HG03565 (cell line): ENCODE measurements around the gene MSL3B.
A peak's percentile ranks its signal among the peaks of the same experiment; 100 is the strongest.
"Not testable (repeated sequence)": the region's sequence is repeated elsewhere in the genome, so short reads cannot be mapped to it uniquely, and the experiment has no call there.

Experiments
- ATAC-seq: cut with Tn5 transposase; IDR thresholded peaks from one replicate; pipeline ENCODE4 v1.9.1; 2021; ENCODE audit warnings: mild to moderate bottlenecking, moderate library complexity; ENCODE audit not compliant: unreplicated experiment

Gene MSL3B

DNA sequence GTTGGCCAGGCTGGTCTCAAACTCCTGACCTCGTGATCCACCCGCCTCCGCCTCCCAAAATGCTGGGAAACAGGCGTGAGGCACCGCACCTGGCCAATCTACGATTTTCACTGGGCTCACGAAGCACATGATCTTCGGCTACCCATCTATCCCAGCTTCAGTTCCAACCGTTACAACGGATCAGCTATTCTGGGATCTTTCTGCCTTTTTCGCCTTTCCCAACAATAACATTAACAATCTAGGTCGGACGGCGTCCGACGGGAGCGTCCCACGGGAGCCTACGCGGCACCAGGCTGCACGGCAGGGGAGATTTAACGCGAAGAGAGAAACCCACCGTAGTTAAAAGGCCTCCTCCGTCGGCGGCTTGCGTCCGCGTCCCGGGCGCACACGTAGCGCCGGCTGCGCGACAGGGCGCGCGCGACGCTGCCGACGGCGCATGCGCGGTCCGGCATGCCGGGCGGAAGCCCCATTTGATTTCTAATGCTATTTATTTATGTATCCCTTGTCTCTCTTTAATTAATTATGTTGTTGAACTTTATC lies at the start of gene MSL3B:
Gene MSL3B, minus strand, starts transcription at position 394 of the 540 bp plus-strand sequence.
- ATAC-seq: no peak

DNA sequence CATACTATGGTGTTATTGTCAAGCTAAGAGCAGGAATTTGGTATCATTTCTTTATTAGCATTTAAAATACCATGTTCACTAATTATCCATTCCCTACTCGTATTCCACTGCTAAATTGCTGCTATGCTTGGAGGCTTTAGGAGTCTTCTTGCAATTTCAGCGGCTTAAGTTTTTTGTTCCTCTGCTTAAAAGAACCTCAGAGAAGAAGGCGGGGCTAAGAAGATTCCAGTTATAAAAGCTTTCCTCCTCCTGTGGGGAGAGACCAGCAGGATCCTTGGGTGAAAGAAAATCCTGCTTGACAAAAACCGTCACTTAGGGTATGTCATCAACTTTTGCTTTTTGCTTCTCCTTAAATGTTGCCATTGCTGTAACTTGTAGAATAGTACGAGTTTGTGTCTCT lies 48.9 kb upstream of the MSL3B start, which contains the start of gene TRPM8:
Gene TRPM8, plus strand, starts transcription at position 258 of the 400 bp plus-strand sequence. CDS start 9,165 bp downstream, outside the sequence.
- no peak for ATAC-seq

DNA sequence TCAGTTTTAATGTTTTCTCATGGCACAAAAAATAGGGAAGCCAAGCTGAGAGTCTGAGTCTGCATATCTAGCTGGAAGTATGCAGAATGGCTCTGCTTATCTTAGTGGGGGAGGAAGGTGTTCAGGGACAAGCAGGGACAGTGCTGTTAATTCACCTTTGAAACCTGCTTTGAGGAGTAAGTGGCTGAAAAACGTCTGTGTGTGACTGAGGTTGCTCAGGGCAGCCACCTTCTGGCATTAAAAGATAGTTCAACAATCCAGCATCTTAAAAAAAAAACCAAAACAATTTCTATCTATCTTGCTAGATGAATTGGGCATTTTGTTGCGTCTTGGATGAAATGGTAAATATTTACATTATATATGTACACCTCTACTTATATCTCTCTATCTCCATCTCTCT lies 46.9 kb upstream of the MSL3B start:
- ATAC-seq: no peak

DNA sequence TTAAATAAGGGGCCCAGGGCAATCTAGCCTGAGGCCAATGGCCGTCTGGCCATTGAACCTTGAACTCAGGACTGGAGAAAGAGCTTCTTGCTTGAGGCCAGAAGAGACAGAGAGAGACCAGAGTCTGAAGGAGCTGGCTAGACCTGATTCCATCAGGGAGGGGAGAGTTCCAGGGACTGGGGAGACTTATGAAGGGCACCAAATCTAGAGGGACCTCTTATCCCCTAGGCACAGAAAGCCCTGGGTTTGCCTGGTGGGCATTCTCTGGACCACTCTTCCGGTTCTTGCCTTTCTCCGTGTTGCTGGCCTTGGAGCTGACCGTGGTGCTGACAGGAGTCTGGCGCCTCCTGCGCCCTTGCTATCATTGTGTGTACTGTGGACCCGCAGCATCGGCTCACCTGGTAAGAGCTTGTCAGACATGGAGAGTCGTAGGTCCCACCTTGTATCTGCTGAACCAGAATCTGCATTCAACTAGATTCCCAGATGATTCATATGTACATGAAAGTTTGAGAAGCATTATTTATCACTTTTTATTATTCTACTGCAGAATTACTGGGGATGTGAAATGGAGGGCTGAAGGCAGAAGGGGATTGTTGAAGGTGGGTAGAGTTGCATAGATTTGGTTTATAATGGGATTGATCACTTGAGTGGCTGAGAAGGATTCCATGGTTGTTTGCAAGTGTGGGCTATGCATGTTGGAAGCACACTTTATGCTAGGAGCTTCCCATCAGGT lies 44.7 kb upstream of the MSL3B start:
- no peak for ATAC-seq

DNA sequence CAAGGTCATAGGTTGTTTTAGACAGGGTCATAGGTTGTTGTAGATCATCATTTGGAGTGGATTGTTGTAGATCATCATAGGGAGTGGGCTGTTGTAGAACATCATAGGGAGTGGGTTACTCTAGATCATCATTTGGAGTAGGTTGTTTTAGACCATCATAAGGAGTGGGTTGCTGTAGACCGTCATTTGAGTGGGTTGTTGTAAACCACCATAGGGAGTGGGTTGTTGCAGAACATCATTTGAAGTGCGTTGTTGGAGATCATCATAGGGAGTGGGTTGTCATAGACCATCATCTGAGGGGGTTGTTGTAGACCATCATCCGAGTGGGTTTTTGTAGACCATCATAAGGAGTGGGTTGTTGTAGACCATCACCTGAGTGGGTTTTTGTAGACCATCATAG lies 39.4 kb upstream of the MSL3B start:
- ATAC-seq: no peak

DNA sequence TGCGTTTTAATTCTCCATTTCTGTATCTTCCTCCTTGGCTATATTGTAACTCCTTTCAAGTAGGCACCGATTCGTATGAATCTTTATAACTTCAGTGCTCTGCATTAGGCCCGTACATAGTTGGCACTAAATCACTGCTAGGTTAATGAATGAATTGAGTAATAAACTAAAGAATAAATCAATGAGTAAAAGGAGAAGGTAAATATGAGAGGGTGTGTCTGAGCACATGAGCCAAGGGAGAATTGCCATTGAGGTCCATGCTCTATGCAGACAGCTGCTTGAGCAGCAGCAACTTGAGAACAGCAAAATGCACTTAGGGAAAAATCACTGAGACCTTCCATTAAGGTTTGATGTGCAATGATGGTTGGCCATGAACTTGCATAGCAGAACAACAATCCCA lies 37.8 kb upstream of the MSL3B start:
- no peak for ATAC-seq

DNA sequence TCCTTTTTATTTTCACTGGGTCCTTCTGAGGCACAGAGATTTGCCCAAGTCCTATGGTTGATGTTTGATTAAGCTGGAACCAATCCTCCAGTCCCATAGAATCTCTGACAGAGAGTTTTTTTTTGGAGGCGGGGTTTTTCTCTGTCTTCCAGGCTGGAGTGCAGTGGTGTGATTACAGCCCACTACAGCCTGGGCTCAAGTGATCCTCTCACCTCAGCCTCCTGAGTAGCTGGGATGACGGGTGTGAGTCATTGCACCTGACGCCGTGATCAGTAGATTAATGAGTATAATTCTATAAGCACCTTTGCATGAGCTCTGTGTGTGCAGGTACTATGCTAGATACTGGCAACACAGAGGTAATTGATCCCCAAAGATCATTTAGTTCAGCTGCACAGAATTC lies 33.7 kb upstream of the MSL3B start:
- ATAC-seq: no peak

DNA sequence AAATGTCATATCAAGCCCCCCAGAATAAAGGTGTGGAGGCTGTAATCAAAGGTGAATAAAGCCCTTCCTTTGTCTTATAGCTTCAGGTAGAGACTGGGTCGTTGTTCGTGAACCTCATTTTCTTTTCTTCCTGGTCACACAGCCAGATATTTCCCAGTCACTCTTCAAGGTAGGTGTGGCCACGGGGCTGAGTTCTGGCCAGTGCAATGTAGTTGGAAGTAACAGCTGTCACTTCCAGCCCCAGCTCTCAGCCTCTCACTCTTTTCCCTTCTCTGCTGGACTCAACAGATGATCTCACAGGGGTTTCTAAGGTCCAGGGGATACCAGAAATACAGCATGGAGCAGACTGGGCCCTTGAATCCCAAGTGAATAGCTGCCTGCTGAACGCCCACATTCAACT lies 33.2 kb upstream of the MSL3B start:
- ATAC-seq: no peak

DNA sequence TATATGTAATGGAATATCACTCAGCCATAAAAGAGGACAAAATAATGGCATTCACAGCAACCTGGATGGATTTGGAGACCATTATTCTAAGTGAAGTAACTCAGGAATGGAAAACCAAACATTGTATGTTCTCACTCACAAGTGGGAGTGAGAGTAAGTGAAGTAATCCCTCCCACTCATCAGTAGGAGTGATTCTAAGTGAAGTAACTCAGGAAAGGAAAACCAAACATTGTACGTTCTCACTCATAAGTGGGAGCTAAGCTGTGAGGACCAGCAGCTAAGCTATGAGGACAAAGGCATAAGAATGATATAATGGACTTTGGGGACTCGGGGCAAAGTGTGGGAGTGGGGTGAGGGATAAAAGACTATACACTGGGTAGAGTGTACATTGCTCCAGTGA lies 28.1 kb upstream of the MSL3B start:
- not testable (repeated sequence) for ATAC-seq

DNA sequence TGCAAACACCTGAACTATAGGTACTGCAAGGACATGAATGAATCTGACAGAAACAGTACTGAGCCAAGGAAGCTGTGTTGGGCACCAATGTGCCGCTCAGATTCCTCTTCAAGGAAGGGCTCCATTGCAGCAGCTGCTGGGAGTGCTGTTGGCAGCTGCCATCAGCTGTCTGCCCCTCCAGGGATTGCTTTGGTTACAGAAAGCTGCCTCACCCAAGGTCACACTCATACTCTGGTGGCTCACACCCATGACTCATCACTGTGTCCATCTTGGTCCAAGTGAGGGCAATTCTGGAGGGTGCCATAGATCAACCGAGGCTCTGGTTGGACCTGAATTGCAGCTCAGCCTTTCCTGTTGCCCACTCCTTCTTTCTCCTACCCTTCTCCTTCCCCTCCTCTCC lies 24.6 kb upstream of the MSL3B start:
- ATAC-seq: no peak

DNA sequence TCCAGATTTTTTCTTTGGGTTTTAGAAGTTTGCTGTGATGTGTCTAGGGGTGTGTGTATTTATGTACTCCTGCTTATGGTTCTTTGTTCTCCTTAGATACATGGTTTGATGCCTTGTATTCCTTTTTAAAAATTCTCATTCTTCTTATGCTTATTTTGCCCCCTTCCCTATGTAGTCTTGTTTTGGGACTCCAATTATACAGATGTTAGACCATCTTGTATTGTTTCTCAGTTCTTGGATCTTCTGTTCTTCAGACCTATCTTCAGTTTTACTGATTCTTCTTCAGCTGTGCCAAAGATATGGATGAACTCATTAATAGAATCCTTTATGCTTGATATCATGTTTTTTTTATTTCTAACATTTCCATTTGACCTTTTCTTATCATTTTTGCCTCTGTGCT lies 14.2 kb upstream of the MSL3B start:
- ATAC-seq: no peak

DNA sequence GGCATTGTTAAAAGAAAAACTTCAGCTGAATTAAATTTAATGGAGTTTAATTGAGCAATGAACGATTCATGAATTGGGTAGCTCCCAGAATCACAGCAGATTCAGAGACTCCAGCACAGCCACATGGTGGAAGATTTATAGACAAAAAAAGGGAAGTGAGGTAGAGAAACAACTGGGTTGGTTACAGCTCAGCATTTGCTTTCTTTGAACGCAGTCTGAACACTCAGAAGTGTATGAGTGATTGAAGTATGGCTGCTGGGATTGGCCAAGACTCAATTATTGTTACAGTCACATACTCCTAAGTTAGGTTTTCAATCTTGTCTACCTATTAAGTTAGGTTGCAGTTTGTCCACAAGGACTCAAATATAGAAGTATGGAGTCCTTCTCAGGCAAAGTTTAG lies 3.9 kb upstream of the MSL3B start:
- not testable (repeated sequence) for ATAC-seq

DNA sequence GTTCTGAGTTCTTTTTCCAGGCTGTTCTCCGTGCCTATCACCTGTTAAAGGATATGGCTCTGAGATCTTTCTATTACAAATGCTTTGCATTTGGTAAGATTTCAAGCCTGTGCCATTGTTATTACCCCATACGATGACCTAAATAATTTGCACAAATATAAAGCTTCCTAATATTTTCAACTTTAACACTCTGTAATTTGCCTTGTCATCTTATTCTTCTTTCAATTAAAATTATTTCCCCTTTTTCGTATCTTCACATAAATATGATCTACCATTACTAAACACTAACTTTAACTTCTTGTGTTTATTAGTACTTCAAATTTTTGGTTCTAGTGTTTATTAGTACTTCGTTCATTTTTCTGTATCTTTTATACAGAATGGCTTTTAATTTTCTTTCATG lies 3.2 kb upstream of the MSL3B start:
- ATAC-seq: no peak

DNA sequence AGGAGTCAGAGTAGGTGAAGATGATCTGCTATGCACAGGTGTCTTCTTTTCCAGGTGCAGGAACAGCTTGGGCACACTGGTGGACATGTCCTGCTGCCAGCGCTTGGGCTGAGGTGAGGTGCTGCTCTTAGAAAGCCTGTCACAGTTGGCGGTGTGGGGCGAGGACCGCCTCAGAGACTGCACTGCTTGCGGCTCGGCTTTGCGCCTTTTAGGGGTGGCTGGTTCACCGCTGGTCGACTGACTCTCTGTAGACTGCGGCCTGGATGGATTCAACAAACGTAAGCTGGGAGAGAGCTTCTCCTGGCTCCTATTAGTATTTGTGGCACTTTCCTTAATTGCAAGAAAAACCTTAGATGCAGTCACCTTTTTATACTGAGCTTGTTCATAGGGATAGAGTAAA lies 1.7 kb downstream of the MSL3B start:
- no peak for ATAC-seq

DNA sequence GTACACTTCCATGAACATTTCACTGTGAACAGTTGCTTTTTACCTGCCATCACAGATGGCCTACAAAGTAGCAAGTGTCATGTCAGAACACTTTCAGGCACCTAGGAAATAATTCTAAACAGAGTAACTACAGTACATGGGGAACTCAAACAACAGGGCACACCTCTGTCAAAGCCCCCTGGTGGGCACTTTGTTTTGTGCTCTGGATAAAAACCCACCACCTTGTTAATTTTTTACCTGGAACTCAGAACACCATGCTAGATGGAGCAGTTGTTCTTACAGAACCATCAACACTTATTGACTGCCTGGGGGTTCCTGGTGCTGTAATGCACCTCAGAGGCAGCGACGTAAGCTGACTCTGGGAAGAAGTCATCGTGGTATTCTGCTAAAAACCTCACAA lies 2.3 kb downstream of the MSL3B start:
- no peak for ATAC-seq

DNA sequence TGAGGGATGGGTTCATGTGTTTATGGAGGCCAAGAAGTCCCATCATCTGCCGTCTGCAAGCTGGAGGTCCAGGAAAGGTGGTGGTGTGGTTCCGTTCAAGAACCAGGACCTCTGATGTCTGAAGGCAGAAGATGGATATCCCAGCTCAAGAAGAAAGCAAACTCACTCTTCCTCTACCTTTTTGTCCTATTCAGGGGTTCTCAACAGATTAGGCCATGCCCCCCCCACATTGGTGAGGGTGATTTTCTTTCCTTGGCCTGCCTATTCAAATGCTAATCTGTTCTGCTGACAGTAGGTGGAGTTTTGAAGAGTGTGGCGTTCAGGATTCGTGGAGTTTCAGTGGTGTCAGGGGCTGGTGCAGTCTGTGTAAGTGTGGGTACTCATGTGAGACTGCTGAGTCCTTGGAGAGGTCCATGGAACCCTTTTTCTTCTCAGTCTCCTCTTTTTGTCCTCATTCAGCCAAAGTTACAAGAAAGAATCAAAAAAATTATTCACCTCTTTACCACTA lies 5.9 kb downstream of the MSL3B start:
- ATAC-seq: no peak

DNA sequence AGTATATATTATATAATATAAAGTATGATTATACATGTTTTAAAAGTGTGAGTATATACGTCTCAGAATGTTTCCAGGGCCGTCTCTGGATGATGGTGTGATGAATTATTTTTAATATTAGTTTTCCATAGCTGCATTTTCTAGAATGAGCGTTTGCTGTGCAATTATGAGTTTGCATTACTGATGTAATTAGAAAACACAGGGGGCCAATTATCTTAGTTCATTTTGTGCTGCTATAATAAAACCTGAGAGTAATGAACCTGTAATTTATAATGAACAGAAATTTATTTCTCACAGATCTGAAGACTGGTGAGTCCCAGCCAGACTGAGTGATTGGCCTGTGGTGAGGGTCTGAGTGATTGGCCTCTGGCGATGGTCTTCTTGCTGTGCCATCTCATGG lies 9.9 kb downstream of the MSL3B start:
- ATAC-seq: no peak

DNA sequence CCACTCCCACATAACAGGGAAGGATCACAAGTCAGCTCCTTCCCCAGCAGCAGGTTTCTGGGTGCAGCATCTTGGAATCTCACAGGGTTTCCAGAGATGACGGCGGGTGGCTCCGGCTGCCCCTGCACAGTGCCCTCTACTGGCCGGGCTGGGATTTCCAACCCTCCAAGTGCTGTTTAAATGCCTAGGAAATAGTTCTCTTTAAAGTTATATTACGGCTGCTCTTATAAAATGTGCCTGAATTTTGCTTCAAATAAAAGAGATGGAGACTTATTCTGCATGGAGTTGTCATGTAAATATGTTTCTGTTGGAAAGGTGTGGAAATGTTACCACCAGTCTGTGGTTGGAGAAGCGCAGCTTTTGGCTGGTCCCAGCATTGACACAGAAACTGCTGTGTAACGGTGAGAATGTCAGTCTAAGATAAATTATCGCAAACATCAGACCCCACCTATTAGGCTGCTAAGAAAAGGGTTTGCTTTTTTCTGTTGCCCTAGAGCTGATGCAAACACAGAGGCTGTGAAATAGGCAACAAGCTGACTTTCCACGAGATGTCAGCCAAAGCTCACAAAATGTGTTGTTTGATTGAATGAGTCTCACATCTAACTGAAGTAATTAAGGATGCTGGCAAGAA lies 10.6 kb downstream of the MSL3B start:
- no peak for ATAC-seq

DNA sequence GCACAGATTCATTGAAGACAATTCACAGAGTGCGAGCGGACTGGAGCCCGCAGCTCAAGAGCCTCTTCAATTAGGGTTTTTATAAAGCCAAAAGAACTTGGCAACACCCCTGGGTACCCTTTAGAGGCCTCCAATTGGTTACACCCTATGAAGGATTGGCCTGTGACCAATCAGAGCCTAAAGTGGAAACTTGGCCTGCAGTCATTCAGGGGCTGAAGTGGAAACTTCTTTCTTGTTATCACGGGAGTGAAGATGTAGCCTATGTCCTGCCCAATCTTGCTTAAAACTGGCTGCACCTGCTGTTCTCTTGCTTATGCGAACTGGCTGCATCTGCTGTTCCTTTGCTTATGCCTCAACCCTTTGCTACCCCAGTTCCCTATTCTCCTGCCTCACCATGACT lies 12.0 kb downstream of the MSL3B start:
- ATAC-seq: no peak

DNA sequence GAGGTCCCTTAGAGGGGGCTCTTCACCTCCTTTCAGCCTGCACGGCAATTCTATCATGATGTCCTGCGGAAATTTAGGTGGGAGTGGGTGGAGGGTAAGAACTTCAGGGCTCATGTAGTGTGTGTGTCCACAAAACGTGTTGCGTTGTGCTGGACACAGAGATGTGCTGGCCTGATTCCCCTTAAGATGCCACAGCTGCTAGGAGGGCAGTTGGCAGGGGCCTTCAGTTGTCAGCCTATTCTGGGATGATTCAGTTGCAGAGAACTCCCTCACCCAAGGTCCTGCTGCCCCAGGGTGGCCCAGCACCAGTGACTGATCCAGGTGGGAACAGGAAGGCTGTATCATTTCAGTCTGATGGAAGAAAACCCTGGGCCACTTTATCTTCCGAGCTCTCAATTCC lies 12.8 kb downstream of the MSL3B start:
- ATAC-seq: no peak

DNA sequence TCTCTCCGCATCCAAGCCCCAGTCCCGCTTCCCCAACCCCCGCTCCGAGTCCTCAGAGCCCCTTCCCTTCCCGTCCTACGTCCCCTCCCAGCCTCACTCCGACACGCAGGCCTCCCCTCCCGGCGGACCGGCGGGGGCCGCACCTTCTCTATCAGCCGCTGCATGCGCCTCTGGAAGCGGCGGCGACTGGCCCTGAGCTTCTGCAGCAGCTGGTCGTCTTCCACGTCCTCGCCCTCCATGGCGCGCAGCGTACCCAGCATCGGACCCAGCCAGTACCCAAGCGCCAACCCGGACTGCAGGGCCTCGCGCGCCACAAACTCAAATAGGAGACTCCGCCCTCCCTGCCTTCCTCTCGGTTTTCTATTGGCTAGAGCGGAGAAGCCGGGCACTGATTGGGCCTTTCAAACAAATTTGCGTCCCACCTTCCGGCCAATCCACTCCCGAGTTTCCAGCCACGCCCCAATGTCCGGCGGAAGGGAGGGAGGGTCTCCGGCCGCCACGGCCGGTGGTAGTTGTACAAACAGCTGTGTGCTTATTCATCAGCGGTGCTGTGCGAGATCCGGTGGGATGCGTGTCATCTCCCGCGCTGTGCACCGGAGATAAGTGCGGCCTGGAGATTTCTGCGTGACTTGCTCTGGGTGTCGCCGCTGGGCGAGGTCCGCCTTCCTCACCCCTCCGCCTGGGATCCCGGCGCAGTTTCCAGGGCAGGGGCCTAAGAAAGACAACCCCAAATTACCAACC lies 13.8 kb downstream of the MSL3B start, which contains the start of gene HJURP:
Gene HJURP, minus strand, starts transcription at position 295 of the 741 bp plus-strand sequence. Its CDS starts 35 bp downstream, at position 260.
- peak; percentile 96 for ATAC-seq
